Ishikawa (cell line): Measurements from ENCODE around the gene PKNOX2.

ENCODE experiments used
- CREB1 ChIP-seq: IDR thresholded peaks from 2 replicates; pipeline ENCODE4 v1.6.1; 2012; ENCODE audit warnings: low read depth
- EGR1 ChIP-seq: IDR thresholded peaks from 2 replicates; pipeline ENCODE4 v1.6.1; 2012
- EP300 ChIP-seq: IDR thresholded peaks from 2 replicates; pipeline ENCODE4 v1.6.1; 2012; ENCODE audit warnings: borderline replicate concordance
- FOXM1 ChIP-seq: IDR thresholded peaks from 2 replicates; pipeline ENCODE4 v1.6.1; 2012; ENCODE audit warnings: low read depth, borderline replicate concordance
- MAX ChIP-seq: IDR thresholded peaks from 2 replicates; pipeline ENCODE4 v1.6.1; 2012
- NFIC ChIP-seq: IDR thresholded peaks from 2 replicates; pipeline ENCODE4 v1.6.1; 2012
- RAD21 ChIP-seq: IDR thresholded peaks from 2 replicates; pipeline ENCODE4 v1.6.1; 2012; ENCODE audit warnings: low read depth
- REST ChIP-seq: IDR thresholded peaks from 2 replicates; pipeline ENCODE4 v1.6.1; 2012; ENCODE audit warnings: low read depth, mild to moderate bottlenecking
- TAF1 ChIP-seq: IDR thresholded peaks from 2 replicates; pipeline ENCODE4 v1.6.1; 2012; ENCODE audit warnings: low read depth, mild to moderate bottlenecking
- TCF12 ChIP-seq: IDR thresholded peaks from 2 replicates; pipeline ENCODE4 v1.6.1; 2012; ENCODE audit warnings: low read depth
- USF1 ChIP-seq: IDR thresholded peaks from 2 replicates; pipeline ENCODE4 v1.6.1; 2012
- ZBTB7A ChIP-seq: IDR thresholded peaks from 2 replicates; pipeline ENCODE4 v1.6.1; 2012; ENCODE audit warnings: low read depth

- TF ChIP-seq REST (no peak), EP300 (no peak), NFIC (no peak), EGR1 (no peak), ZBTB7A (no peak), USF1 (no peak), FOXM1 (no peak), TCF12 (no peak), MAX (no peak), RAD21 (no peak), CREB1 (no peak), TAF1 (no peak)
These were observed 92.1 kb downstream of the PKNOX2 start for GRCh38 chr11:125256541-125257189.
